NT2/D1 (cell line): Measurements from ENCODE around the gene SGSM2.

ENCODE experiments used
- DNase-seq: peaks from one replicate; pipeline ENCODE4 v3.0.0-alpha.2; 2011; ENCODE audit warnings: low read depth, low spot score
- H3K27me3 ChIP-seq: 2 replicates; pipeline ENCODE4 v1.6.0; 2011; ENCODE audit warnings: mild to moderate bottlenecking; ENCODE audit not compliant: insufficient read length, insufficient read depth
- H3K36me3 ChIP-seq: 2 replicates; pipeline ENCODE4 v1.6.1; 2011; ENCODE audit warnings: mild to moderate bottlenecking, low read length, mixed read lengths; ENCODE audit not compliant: insufficient read depth, insufficient read length
- H3K4me1 ChIP-seq: 2 replicates; pipeline ENCODE4 v1.5.1; 2011; ENCODE audit not compliant: insufficient read depth, insufficient read length
- H3K4me3 ChIP-seq: 2 replicates; pipeline ENCODE4 v1.5.1; 2011; ENCODE audit warnings: low read depth; ENCODE audit not compliant: insufficient read length
- H3K9ac ChIP-seq: 2 replicates; pipeline ENCODE4 v1.6.0; 2011; ENCODE audit warnings: low read depth; ENCODE audit not compliant: insufficient read length
- H3K9me3 ChIP-seq: 2 replicates; pipeline ENCODE4 v1.5.1; 2011; ENCODE audit warnings: mild to moderate bottlenecking, low read length; ENCODE audit not compliant: insufficient read depth
- SUZ12 ChIP-seq: IDR thresholded peaks from 2 replicates; pipeline ENCODE4 v1.6.1; 2011; ENCODE audit not compliant: insufficient read length, insufficient read depth; ENCODE audit errors: extremely low read depth
- YY1 ChIP-seq: IDR thresholded peaks from 2 replicates; pipeline ENCODE4 v1.6.1; 2011; ENCODE audit not compliant: insufficient read length, insufficient read depth
- ZNF274 ChIP-seq: IDR thresholded peaks from 2 replicates; pipeline ENCODE4 v1.6.1; 2011; ENCODE audit warnings: mild to moderate bottlenecking, low read depth, low read length

The SGSM2 gene

DNA sequence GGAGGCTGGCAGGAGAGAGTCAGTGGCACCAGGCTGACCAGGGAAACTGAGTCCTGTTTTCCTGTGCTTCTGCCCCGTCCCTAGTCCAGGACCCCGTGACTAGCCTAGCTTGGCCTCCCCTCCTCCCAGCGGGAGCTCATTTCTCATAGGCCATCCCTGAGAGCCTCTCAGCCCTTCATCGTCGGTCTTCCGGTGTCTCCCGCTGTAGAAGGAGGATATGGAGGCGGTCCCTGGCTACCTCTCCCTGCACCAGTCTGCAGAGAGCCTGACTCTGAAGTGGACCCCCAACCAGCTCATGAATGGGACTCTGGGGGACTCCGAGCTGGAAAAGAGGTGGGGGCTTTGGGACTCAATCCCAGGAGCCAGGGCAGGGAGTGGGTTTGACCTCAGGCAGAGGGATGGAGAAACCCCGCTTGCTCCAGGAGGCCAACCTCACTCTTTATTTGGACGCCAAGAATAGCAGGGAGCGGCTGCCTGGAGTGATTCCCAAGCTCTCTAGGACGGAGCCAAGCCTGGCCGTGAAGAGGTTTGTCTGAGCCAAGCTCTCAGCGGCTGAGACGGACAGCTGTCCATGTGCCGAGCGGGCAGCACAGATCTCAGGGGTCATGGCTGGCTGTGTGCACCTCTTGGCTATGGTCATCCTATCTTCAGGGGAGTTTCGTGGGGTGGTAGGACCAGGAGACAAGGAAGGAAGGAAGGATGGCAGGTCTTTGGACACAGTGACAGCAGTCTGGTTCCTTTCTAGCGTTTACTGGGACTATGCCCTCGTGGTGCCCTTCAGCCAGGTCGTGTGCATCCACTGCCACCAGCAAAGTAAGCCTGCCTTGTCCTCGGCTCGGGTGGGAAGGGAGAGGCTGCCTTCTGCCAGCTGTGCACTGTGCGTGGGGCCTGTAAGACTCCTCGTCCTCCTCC lies 26.8 kb downstream of the SGSM2 start:
- peaks cover 5% of the 10 kb centered on the region for H3K4me1 ChIP-seq
- H3K36me3 ChIP-seq, result peaks cover 54% of the 10 kb centered on the region
- no peak for DNase-seq

GRCh38 chr17:2364763-2365116 lies 27.4 kb downstream of the SGSM2 start:
- H3K36me3 ChIP-seq, result peaks cover 54% of the 10 kb centered on the region
- H3K9ac ChIP-seq, result no peak overlapping the region
- H3K4me1 ChIP-seq, result peaks cover 7% of the 10 kb centered on the region
- DNase-seq, result no peak
- no peaks in the 10 kb centered on the region for H3K27me3 ChIP-seq
- no peak overlapping the region for H3K4me3 ChIP-seq
- H3K9me3 ChIP-seq, result no peaks in the 10 kb centered on the region
- TF ChIP-seq SUZ12, result no peak
- no peak for TF ChIP-seq ZNF274
- no peak for TF ChIP-seq YY1

More for the DNA sequence above, 26.8 kb downstream of the SGSM2 start:
- no peak for TF ChIP-seq ZNF274
- Histone ChIP-seq H3K9me3 (no peaks in the 10 kb centered on the region), H3K4me3 (no peak overlapping the region), H3K9ac (no peak overlapping the region), H3K27me3 (no peaks in the 10 kb centered on the region)

- TF ChIP-seq YY1, result no peak
- TF ChIP-seq SUZ12, result no peak
- TF ChIP-seq ZNF274, result no peak
- no peak for DNase-seq
- Histone ChIP-seq H3K4me1 (peaks cover 9% of the 10 kb centered on the region), H3K4me3 (no peak overlapping the region), H3K9ac (no peak overlapping the region), H3K36me3 (peaks cover 53% of the 10 kb centered on the region), H3K9me3 (no peaks in the 10 kb centered on the region), H3K27me3 (no peaks in the 10 kb centered on the region)
These were observed 27.8 kb downstream of the SGSM2 start for GRCh38 chr17:2365132-2365531.

DNA sequence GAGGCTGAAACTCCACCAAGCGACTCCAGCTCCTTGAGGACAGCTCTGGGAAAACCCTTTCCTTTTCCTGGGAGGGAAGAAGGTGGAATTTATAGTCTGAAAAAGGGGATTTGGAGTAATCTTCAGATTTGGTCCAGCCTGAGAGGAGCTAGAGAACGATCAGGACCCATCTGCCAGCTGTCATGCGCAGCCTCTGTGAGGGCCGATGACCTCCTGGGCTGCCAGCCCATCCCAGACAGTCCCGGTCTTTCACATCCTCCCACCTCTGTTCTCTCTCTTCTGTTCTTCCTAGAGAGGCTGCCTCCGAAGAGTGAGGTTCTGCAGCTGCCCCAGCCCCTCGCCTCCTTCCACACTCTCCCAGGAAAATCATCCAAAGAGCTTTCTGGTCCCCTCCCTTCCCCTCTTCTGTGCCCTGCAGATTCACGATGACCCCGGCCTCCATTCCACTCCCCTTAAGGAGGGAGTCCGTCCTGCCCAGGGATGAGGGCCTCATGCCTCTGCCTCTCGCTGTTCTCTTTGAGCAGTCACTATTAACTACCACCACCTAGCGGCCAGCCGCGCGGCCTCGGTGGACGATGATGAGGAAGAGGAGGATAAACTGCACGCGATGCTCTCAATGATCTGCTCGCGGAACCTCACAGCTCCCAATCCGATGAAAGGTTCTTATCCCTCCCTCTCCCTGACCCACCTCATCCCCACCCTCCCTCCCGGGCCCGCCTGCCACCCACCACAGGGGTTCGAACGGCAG lies 29.6 kb downstream of the SGSM2 start:
- Histone ChIP-seq H3K9ac (peak overlapping the region; percentile 32), H3K36me3 (peaks cover 50% of the 10 kb centered on the region)
- no peak for DNase-seq

GRCh38 chr17:2368359-2368758 lies 31.1 kb downstream of the SGSM2 start:
- peaks cover 9% of the 10 kb centered on the region for H3K4me1 ChIP-seq
- no peak for TF ChIP-seq SUZ12
- TF ChIP-seq ZNF274, result no peak
- no peak for TF ChIP-seq YY1
- no peaks in the 10 kb centered on the region for H3K27me3 ChIP-seq
- H3K9me3 ChIP-seq, result no peaks in the 10 kb centered on the region
- no peak overlapping the region for H3K4me3 ChIP-seq
- DNase-seq, result no peak
- peaks cover 52% of the 10 kb centered on the region for H3K36me3 ChIP-seq
- H3K9ac ChIP-seq, result no peak overlapping the region

More for the DNA sequence above, 29.6 kb downstream of the SGSM2 start:
- TF ChIP-seq YY1 (no peak), ZNF274 (no peak), SUZ12 (no peak)
- Histone ChIP-seq H3K27me3 (no peaks in the 10 kb centered on the region), H3K4me3 (no peak overlapping the region), H3K4me1 (peaks cover 9% of the 10 kb centered on the region), H3K9me3 (no peaks in the 10 kb centered on the region)

GRCh38 chr17:2369039-2369438 lies 31.7 kb downstream of the SGSM2 start:
- Histone ChIP-seq H3K4me3 (no peak overlapping the region), H3K4me1 (peaks cover 9% of the 10 kb centered on the region), H3K9ac (no peak overlapping the region), H3K9me3 (no peaks in the 10 kb centered on the region), H3K27me3 (no peaks in the 10 kb centered on the region), H3K36me3 (peaks cover 51% of the 10 kb centered on the region)
- no peak for DNase-seq
- TF ChIP-seq ZNF274, result no peak

GRCh38 chr17:2369551-2370210 lies 32.4 kb downstream of the SGSM2 start:
- TF ChIP-seq SUZ12 (no peak), ZNF274 (no peak), YY1 (no peak)
- H3K9ac ChIP-seq, result no peak overlapping the region
- H3K27me3 ChIP-seq, result no peaks in the 10 kb centered on the region
- H3K9me3 ChIP-seq, result no peaks in the 10 kb centered on the region
- DNase-seq, result no peak
- H3K36me3 ChIP-seq, result peaks cover 46% of the 10 kb centered on the region
- H3K4me3 ChIP-seq, result no peak overlapping the region
- peaks cover 9% of the 10 kb centered on the region for H3K4me1 ChIP-seq
